B cell (primary cell): ENCODE data around the gene ABCA7.

Experiments used
- EZH2 ChIP-seq: IDR thresholded peaks from 2 replicates; pipeline ENCODE4 v1.6.1; 2012; ENCODE audit warnings: borderline replicate concordance, low read depth, mild to moderate bottlenecking, moderate library complexity, low read length; ENCODE audit not compliant: insufficient read depth, poor library complexity, severe bottlenecking
- TF ChIP-seq, protein P1 (sequence below): fragments of 200-600 bp; IDR thresholded peaks from one replicate; pipeline ENCODE4 v1.8.0; 2022; ENCODE audit warnings: antibody characterized with exemption, mild to moderate bottlenecking

DNA sequence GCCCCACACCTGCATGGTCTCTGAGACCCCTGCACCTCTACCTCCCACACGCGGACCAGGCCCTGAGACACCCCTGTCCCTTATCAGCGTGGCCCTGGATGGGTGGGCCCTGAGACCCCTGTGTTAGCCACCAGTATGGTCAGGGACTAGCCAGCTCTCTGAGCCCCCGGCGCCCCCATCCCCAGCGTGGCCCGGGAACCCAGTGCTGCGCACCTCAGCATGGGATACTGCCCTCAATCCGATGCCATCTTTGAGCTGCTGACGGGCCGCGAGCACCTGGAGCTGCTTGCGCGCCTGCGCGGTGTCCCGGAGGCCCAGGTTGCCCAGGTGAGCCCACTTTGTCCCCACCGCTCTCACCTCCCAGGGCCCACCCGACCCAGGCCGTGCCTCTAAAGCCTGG, 22.1 kb downstream of the ABCA7 start:
- no peak for TF ChIP-seq EZH2
- TF ChIP-seq, protein P1, sequence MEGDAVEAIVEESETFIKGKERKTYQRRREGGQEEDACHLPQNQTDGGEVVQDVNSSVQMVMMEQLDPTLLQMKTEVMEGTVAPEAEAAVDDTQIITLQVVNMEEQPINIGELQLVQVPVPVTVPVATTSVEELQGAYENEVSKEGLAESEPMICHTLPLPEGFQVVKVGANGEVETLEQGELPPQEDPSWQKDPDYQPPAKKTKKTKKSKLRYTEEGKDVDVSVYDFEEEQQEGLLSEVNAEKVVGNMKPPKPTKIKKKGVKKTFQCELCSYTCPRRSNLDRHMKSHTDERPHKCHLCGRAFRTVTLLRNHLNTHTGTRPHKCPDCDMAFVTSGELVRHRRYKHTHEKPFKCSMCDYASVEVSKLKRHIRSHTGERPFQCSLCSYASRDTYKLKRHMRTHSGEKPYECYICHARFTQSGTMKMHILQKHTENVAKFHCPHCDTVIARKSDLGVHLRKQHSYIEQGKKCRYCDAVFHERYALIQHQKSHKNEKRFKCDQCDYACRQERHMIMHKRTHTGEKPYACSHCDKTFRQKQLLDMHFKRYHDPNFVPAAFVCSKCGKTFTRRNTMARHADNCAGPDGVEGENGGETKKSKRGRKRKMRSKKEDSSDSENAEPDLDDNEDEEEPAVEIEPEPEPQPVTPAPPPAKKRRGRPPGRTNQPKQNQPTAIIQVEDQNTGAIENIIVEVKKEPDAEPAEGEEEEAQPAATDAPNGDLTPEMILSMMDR = no peak
